ENCODE measurements around the gene NTSR1.

Gene NTSR1

DNA sequence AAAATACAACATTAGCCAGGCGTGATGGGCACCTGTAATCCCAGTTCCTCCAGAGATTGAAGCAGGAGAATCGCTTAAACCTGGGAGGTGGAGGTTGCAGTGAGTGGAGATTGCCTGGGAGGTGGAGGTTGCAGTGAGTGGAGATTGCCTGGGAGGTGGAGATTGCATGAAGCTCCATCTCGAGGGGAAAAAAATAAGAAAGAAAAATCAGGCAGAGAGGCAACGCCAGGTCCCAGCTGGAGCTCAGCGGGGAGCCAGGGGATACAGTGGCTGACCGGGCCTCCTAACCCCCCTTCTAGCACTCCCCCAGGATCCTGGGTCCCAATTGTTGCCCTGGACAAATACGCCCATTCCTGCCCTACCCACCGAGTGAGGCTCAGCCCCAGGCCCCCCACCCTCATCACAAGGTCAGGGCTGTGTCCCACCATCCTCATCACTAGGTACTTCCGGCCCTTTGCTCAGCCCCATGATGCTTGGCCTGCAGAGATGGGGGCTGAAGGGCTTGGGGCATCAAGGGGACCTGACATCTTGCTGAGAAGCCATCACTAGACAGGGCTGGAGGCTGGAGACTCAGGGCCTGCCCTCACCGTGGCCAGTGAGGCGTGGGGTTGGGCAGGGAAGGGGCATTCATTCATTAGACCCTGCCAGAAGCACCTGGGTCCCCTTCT, 97.9 kb downstream of the NTSR1 start:
- no peak for DNase-seq

DNA sequence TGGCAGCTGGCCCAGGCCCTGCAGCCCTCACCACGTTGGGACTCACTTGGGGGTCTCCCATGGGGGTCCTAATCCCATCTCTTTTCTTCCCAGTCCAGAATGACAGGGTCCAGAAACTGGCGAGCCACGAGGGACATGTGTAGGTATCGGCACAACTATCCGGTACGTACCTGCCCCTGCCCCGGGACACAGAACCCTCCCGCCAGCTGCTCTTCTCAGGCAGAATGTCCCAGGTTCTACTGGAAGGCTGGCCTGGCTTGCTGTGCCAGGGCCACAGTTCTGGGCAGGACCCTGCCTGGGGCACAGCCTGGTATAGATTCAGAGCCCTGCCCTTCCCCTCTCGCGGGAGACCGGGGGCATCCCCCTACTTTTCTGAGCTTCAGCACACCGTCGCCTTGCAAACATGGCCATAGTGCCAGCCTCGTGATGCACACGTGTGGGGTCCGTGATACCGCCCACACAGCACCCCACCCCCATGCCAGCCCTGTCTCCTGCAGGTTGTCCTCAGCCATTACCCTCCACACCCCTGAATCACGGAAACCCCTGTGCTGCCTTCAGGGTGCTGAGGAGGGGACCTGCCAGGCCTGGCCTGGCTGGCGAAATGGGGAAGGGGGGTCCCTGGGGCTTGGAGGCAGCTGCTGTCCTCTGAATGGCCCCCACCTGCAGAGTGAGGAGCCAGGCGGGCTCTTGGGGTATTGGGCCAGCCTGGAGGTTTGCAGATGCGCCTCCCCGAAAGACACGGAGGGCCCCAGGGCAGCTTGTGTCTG, 99.0 kb downstream of the NTSR1 start:
- DNase-seq = no peak

DNA sequence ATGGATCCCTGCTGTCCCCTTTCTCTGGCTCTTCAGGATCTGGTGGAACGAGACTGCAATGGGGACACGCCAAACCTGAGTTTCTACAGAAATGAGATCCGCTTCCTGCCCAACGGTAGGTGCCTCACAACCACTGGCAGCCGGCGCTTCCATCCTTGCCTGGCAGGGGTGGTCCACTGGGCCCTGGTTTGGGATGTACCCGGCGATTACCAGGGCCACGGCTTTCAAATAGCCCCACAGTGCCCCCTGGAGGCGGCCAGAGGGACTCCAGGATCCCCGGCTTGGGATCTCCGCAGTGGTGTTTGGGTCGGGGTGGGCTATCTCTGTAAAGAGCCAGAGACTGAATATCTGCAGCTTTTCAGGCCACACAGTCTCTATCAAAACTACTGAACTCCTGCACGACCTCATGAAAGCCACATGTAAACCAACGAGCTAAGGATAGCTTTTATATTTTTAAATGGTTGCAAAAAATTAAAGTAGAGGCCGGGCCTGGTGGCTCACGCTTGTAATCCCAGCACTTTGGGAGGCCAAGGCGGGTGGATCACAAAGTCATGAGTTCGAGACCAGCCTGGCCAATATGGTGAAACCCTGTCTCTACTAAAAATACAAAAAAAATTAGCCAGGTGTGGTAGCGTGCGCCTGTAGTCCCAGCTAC, 99.7 kb downstream of the NTSR1 start:
- peak; percentile 54 to 82 for DNase-seq

DNA sequence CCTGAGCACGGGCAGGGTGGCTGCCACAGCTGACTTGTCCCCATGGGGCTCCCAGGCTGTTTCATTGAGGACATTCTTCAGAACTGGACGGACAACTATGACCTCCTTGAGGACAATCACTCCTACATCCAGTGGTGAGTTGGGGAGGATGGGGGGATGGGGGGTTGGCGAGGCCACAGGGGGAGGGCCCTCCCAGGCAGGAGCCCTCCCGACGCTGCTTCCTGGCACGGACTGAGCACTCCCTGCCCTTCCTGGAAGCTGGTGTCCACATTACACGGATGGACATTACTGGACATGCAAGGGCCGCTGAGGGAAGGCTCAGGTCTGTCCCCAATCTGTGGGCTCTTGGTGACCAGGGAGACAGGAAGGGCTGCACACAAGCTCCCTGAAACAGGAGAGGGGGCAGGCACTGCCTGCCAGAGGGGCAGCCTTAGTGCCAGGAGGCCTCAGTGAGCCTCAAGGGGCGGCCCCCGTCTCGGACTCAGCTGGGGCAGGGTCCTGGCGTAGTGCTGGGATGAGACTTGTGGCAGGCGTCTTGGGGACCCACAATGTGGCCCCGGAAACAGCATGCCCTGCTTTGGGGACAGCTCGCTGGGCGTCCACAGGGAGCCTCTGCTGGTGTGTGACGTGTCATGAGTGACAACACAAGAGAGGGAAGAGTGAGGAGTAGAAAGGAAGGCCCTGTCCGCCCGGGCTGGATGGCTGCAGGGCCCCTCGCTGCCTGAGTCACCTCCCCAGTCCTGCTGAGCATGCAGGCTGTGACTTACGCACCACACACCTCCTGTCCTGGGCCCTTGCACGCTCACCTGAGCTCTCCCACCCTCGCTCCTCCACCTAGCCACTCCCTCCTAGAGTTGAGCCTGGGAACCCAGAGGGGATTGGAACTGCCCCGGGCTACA, 101.1 kb downstream of the NTSR1 start:
- DNase-seq = no peak

DNA sequence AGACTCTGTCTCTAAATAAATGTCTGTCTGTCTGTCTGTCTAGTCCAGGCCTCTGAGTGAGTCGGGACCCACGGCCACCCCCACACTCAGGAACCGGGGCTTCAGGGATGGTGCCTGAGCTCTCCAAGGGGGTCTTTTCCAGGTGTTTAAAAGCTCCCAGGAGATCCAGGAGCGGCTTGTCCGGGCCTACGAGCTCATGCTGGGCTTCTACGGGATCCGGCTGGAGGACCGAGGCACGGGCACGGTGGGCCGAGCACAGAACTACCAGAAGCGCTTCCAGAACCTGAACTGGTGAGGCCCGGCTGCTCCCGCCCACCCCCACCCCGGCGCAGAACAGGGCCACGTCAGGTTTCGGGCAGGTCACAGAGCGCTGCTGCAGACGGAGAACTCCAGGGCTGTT, 102.7 kb downstream of the NTSR1 start:
- no peak for DNase-seq

DNA sequence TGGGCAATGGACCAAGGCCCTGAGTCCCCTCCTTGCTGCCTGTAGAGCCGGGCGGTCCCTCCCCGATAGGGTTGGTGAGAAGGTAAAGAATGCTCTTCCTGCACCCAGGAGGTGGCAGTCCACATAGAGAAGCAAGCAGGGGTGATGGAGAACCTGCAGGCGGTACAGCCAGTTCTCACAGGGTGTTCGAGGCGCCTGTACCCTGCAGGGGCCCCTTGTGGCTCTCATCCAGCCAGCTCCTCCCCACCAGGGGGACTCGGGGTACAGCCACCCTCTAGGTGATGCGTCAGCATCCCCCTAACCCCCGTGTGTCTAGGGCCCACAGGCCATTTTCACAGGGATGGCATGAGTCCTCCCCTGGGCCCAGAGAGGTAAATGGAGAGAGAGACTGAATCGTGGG, 103.1 kb downstream of the NTSR1 start:
- no peak for DNase-seq

Data from NCI-H526 (cell line).